ENCODE measurements around the gene MUC6. TPM values are rescaled to one million over a fixed set of nuclear protein-coding genes. Genes with fewer than 3 reads are reported as not detected.

Gene MUC6
- total RNA-seq, 2 experiments from 2014 or later: not detected

DNA sequence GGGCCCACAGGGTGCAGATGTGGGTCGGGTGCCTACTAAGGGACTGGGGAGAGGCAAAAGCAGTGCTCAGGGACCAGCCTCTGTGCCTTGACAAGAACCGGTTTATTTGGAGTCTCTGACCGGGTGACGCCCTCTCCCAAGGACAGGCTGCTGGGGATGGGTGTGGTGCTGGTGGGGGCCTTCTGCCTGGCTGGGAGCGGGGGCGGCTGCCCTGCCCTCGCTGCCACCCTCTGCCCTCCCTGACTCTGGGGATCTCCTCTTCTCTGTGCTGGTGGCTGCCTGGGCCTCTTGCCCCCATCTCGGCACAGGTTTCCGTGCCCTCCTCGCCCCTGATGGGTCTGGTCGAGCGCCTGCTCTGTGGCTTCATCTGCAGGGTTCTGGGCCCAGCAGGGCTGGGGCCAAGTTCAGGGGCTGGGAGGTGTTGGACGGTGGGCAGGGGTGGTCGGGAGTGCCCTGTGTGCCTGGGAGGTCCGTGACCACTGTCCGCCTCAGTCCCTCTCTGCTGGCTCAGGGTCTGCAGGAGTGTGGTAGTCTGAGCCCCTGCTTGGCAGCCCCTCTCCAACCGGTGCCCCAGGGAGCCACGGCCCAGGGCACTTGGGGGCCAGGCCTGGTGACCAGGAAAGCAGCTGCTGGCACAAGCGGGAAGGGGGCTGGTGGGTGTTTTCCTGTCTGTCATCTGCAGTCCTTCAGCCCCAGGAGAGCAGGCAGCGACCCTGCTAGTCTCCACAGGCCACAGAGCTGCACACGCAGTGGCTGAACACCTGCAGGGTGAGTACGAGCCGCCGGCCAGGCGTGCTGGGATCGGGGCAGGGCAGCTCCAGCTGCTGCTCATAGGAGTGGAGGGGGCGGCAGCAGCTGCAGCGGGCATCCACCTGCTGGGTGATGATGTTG, 23.5 kb downstream of the MUC6 start:
- no peaks in the 10 kb centered on the region for H3K27me3 Mint-ChIP-seq
- H3K9me3 Mint-ChIP-seq: peaks cover 16% of the 10 kb centered on the region
- ChIA-PET POLR2A (no interaction called here), CTCF (no interaction called here)
- H3K4me3 Mint-ChIP-seq: no peak overlapping the region
- no peak for DNase-seq
- H3K27ac Mint-ChIP-seq: no peak overlapping the region
- H3K36me3 Mint-ChIP-seq (ENCODE audit: low read depth): peaks cover 25% of the 10 kb centered on the region
- peaks cover 15% of the 10 kb centered on the region for H3K4me1 Mint-ChIP-seq

- Mint-ChIP-seq H3K36me3 (ENCODE audit: low read depth) (peaks cover 20% of the 10 kb centered on the region), H3K27me3 (no peaks in the 10 kb centered on the region), H3K4me3 (no peak overlapping the region), H3K4me1 (peaks cover 9% of the 10 kb centered on the region), H3K27ac (no peak overlapping the region), H3K9me3 (peaks cover 9% of the 10 kb centered on the region)
- ChIA-PET POLR2A (no interaction called here), CTCF (no interaction called here)
- DNase-seq: no peak
These were observed 24.2 kb downstream of the MUC6 start for GRCh38 chr11:1012291-1012690.

GRCh38 chr11:1011320-1011698, 25.2 kb downstream of the MUC6 start:
- H3K27me3 Mint-ChIP-seq: no peaks in the 10 kb centered on the region
- POLR2A ChIA-PET: no interaction called here

DNA sequence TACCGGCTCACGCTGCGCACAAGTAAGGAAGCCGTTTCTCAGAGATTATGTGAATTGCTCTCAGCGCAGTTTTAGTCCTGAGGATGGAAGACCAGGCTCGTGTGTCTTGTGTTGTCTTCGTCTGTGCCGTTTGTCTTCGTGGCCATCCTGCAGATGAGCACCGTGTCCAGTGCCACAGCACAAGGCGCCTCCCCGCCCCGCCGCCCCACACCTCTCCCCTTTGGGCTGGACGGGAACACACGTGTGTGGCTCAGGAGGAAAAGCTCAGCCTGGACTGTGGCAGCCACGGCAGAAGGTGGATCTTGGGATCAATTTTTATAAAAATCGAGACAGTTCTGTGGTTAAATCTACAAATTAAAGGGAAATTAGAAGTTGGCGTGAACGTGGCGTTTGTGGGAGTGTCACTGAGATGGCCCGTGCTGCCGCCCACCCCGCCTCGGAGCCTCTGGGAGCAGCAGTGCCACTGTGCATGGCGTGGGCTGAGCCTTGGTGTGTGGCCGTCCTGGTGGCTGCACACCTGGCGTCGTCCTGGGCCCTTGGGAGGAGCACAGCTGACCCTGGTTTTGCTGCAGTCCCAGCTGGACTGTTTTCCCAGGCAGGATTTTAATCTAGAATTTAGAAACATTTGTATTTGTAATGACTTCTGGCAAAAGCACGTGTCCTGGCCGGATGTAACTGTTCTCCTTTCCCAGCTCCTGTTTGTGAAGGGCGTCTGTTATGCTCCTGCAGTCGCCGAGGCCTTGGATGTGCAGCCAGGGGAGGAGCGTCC, 25.8 kb downstream of the MUC6 start:
- Mint-ChIP-seq H3K27me3 (no peaks in the 10 kb centered on the region), H3K4me3 (no peak overlapping the region), H3K27ac (no peak overlapping the region), H3K4me1 (no peaks in the 10 kb centered on the region), H3K9me3 (no peaks in the 10 kb centered on the region), H3K36me3 (ENCODE audit: low read depth) (peaks cover 12% of the 10 kb centered on the region)
- ChIA-PET POLR2A (no interaction called here), CTCF (no interaction called here)
- DNase-seq: no peak

More at GRCh38 chr11:1011320-1011698, 25.2 kb downstream of the MUC6 start:
- no peak for DNase-seq
- no peak overlapping the region for H3K4me3 Mint-ChIP-seq
- no peaks in the 10 kb centered on the region for H3K9me3 Mint-ChIP-seq
- peaks cover 12% of the 10 kb centered on the region for H3K36me3 Mint-ChIP-seq (ENCODE audit: low read depth)
- no peaks in the 10 kb centered on the region for H3K4me1 Mint-ChIP-seq
- no peak overlapping the region for H3K27ac Mint-ChIP-seq
- CTCF ChIA-PET: no interaction called here

DNA sequence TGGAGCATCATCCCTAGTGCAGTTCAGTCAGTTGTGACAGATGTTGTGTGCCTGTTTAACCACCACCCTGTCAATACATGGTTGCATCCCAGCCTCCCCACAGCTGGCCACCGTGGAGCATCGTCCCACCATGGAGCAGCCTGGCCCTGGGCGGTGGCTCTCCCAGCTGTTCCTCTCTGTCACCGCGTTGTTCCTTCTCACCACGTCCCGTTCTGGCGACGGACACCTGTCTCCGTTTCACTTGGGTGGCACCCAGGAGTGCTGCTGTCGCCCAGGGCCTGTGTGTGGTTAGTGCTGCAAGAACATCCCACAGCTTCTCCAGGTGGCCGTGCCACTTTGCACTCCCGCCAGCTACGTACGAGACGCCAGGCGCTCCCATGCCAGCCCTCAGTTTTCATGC, 26.5 kb downstream of the MUC6 start:
- Mint-ChIP-seq H3K27me3 (no peaks in the 10 kb centered on the region), H3K4me1 (no peaks in the 10 kb centered on the region), H3K4me3 (no peak overlapping the region), H3K27ac (no peak overlapping the region), H3K36me3 (ENCODE audit: low read depth) (peaks cover 15% of the 10 kb centered on the region), H3K9me3 (no peaks in the 10 kb centered on the region)
- CTCF ChIA-PET: no interaction called here
- DNase-seq: no peak
- POLR2A ChIA-PET: no interaction called here

- POLR2A ChIA-PET: no interaction called here
- Mint-ChIP-seq H3K4me1 (no peaks in the 10 kb centered on the region), H3K27me3 (no peaks in the 10 kb centered on the region)
These were observed 27.1 kb downstream of the MUC6 start for GRCh38 chr11:1009371-1009770.

DNA sequence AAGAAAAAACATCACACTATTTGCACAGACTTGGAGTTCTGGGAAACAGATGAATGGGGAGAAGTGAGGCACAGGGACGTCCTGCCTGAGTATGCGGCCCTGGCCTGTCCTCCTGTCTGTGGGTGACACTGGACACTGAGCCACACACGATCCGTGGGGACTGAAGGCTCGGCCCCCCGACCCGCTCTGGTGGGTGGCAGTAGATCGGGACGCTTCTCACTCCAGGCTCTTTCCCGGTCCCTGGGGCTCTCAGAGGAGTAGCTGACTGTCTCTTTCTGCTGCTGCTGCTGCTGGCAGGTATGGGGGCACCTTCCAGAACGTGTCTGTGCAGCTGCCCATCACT, 27.7 kb downstream of the MUC6 start:
- CTCF ChIA-PET: no interaction called here
- no peak for DNase-seq
- no peaks in the 10 kb centered on the region for H3K27me3 Mint-ChIP-seq
- no peak overlapping the region for H3K27ac Mint-ChIP-seq
- no peak overlapping the region for H3K4me3 Mint-ChIP-seq
- no peaks in the 10 kb centered on the region for H3K9me3 Mint-ChIP-seq
- POLR2A ChIA-PET: no interaction called here
- no peaks in the 10 kb centered on the region for H3K4me1 Mint-ChIP-seq
- H3K36me3 Mint-ChIP-seq (ENCODE audit: low read depth): peaks cover 22% of the 10 kb centered on the region

More at GRCh38 chr11:1009371-1009770, 27.1 kb downstream of the MUC6 start:
- no peak for DNase-seq
- H3K4me3 Mint-ChIP-seq: no peak overlapping the region
- CTCF ChIA-PET: no interaction called here
- H3K27ac Mint-ChIP-seq: no peak overlapping the region
- peaks cover 19% of the 10 kb centered on the region for H3K36me3 Mint-ChIP-seq (ENCODE audit: low read depth)
- H3K9me3 Mint-ChIP-seq: no peaks in the 10 kb centered on the region

GRCh38 chr11:1008001-1008802, 28.3 kb downstream of the MUC6 start:
- no peak for DNase-seq

GRCh38 chr11:1007279-1007678, 29.2 kb downstream of the MUC6 start:
- no peaks in the 10 kb centered on the region for H3K4me1 Mint-ChIP-seq
- H3K27ac Mint-ChIP-seq: no peak overlapping the region
- no peaks in the 10 kb centered on the region for H3K27me3 Mint-ChIP-seq
- no peaks in the 10 kb centered on the region for H3K9me3 Mint-ChIP-seq
- ChIA-PET POLR2A (no interaction called here), CTCF (no interaction called here)
- no peak for DNase-seq
- no peak overlapping the region for H3K4me3 Mint-ChIP-seq
- H3K36me3 Mint-ChIP-seq (ENCODE audit: low read depth): peaks cover 29% of the 10 kb centered on the region

More at GRCh38 chr11:1008001-1008802, 28.3 kb downstream of the MUC6 start:
- Mint-ChIP-seq H3K36me3 (ENCODE audit: low read depth) (peaks cover 26% of the 10 kb centered on the region), H3K4me3 (no peak overlapping the region), H3K27ac (no peak overlapping the region), H3K27me3 (no peaks in the 10 kb centered on the region), H3K9me3 (no peaks in the 10 kb centered on the region), H3K4me1 (no peaks in the 10 kb centered on the region)
- ChIA-PET CTCF (no interaction called here), POLR2A (no interaction called here)

GRCh38 chr11:1006762-1007161, 29.8 kb downstream of the MUC6 start:
- Mint-ChIP-seq H3K4me3 (no peak overlapping the region), H3K9me3 (no peaks in the 10 kb centered on the region), H3K27me3 (no peaks in the 10 kb centered on the region), H3K27ac (no peak overlapping the region), H3K4me1 (no peaks in the 10 kb centered on the region), H3K36me3 (ENCODE audit: low read depth) (peaks cover 32% of the 10 kb centered on the region)
- POLR2A ChIA-PET: no interaction called here
- no peak for DNase-seq
- CTCF ChIA-PET: no interaction called here

DNA sequence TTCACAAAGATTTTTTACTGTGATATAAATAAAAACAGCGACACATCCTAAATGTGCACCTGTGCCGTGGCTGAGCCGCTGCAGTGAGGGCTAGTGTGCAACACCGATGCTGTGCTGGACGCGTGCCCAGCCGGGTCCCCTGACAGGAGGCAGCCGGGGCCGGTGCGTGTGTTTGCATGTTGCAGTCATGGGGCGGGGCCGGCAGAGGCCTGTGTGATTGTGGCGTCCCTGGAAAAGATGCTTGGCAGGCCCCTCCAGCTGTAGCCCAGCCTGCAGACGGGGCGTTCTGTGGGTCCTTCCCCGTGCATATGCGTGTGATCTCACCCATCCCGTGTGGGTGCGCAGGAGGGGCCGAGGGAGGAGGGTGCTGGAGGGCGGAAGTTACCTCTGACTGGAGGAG, 30.6 kb downstream of the MUC6 start:
- no peaks in the 10 kb centered on the region for H3K4me1 Mint-ChIP-seq
- no peak overlapping the region for H3K4me3 Mint-ChIP-seq
- no peaks in the 10 kb centered on the region for H3K27me3 Mint-ChIP-seq
- CTCF ChIA-PET: interaction anchor here (0.7 kb wide), 1 partner anchor 78 kb away, joined by 3 read pairs; no protein-coding TSS in a partner anchor
- no peak for DNase-seq
- no peak overlapping the region for H3K27ac Mint-ChIP-seq
- POLR2A ChIA-PET: no interaction called here
- H3K36me3 Mint-ChIP-seq (ENCODE audit: low read depth): peaks cover 39% of the 10 kb centered on the region
- no peaks in the 10 kb centered on the region for H3K9me3 Mint-ChIP-seq

DNA sequence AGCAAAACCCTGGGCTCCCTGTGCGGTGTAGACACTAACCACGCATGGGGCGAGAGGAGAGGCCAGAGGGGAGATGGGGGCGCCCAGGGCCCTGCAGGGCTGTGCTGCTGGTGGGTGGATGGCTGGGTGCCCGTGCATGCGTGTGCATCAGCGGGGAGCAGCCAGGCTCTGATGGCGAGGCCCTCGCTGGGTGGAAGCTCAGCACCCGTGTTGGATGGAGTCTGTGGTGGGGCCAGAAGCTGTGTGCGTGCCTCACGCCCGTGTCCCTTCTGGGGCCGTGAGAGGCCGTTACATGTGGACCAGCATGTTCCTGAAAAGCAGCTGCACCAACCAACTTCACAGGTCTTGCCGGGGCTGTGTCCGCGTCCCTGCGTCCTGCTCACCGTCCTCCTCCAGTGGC, 33.4 kb downstream of the MUC6 start:
- Mint-ChIP-seq H3K36me3 (ENCODE audit: low read depth) (peaks cover 27% of the 10 kb centered on the region), H3K9me3 (no peaks in the 10 kb centered on the region), H3K27ac (no peak overlapping the region), H3K27me3 (no peaks in the 10 kb centered on the region), H3K4me3 (no peak overlapping the region), H3K4me1 (no peaks in the 10 kb centered on the region)
- CTCF ChIA-PET: no interaction called here
- no peak for DNase-seq
- POLR2A ChIA-PET: no interaction called here

DNA sequence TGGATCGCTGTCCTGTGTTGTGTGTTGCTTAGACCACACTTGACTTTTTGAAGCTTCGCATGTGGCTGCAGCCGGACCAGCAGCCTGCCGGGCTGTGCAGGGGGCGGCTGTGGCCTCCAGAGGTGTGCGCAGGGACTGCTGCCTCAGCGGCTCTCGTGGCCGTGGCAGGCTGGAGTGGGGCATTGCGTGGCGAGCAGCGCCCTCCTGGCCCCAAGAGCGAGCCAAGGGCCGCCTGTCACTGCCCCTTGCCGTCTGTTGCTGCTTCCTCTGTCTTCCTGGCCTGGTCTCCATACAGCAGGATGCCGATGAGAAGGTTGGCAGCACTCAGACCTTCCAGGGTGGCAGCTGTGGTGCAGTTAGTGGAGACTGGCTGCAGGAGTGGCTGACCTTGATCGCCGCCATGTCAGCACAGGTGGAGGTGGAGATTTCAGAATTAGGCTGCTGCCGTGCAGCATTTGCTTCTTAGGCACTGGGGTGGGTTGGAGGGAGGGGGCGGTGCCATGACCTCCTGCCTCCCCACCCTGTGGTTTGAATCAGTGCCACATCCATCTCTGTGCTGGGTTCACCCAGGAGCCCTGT, 34.0 kb downstream of the MUC6 start:
- no peak for DNase-seq
- POLR2A ChIA-PET: no interaction called here
- CTCF ChIA-PET: no interaction called here
- Mint-ChIP-seq H3K36me3 (ENCODE audit: low read depth) (peaks cover 27% of the 10 kb centered on the region), H3K4me1 (no peaks in the 10 kb centered on the region), H3K4me3 (no peak overlapping the region), H3K9me3 (no peaks in the 10 kb centered on the region), H3K27ac (no peak overlapping the region), H3K27me3 (no peaks in the 10 kb centered on the region)
